ENCODE data around the gene SCFD2. TPM values are rescaled to one million over a fixed set of nuclear protein-coding genes. Genes with fewer than 3 reads are reported as not detected.

SCFD2 gene
- total RNA-seq, 1 donor from 2014 or later: 15.8 TPM

DNA sequence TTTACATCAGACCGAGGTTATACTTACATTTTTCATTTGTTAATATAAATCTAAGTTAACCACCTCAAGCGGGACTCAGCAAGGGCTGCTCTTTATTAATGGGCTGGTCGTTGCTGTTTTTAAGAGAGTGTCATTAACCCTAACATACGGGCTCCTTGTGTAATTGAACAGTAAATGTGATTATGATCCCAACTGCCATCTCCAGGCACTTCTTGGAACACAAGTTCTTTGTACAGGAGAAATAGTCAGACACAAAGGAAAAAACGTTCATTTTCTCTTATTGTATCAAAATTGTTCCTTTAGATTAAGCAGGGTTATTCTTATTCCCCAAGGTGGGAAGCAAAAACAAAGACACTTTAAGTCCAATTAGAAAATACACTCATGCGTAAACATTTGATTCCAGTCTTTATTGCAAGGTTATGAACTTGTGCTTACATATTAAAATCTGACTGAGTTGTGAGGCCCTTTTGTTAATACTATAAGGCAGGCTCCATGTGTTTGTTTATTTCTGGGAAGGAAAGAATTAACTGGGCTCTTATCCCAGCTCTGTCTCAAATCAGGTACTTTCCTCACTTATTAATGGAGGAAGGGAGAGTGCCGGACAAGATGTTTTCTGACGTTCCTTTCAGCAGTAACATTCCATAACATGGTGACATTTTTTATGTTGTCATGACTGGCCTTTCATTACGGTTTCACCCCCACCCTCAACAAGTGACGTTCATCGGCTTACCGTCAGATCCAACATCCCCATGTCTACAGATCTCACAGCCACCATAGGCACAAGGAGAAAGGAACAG is 407.8 kb downstream of the SCFD2 start:
- DNase-seq (ENCODE audit: low spot score): no peak

DNA sequence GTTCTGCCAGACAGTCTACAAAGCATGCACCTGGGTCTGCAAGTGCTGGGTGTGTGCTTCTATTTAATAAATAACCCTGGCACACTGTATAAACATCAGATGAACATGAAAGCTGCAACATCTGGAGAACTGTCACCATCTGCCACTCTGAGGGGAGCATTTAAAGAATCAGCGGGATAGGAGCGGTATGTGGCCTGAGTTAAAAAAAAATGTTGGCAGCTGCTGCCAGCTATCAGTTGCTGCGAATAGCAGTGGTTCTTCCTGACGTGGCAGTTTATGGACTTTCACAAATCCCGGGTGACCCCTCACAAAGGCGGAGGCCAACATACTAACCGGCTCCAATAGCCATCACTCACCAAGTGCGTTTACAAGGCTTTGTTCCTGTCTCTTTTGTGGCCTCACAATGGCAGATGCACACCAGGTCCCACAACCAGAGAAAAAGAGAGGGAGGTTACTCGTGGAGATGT is 408.6 kb downstream of the SCFD2 start:
- DNase-seq (ENCODE audit: low spot score): no peak

DNA sequence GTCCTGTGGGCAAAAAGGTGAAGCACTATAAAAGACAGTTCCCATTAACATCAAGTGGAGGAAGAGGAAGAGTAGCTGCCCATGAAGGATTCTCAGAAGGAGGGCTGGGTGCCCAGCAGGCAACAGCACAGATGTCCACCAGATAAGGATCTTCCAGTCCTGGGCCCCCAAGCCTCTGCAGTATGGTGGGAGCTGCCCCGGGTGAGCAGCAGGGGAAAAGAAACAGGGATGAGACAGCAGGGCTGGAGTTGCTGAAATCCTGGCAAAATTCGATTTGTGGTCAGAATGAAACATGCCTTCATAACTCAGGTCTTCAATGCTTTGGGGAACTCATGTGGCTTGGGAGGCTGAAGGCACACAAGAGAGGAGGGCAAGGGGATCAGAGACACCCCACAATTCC is 409.2 kb downstream of the SCFD2 start:
- DNase-seq (ENCODE audit: low spot score): no peak

DNA sequence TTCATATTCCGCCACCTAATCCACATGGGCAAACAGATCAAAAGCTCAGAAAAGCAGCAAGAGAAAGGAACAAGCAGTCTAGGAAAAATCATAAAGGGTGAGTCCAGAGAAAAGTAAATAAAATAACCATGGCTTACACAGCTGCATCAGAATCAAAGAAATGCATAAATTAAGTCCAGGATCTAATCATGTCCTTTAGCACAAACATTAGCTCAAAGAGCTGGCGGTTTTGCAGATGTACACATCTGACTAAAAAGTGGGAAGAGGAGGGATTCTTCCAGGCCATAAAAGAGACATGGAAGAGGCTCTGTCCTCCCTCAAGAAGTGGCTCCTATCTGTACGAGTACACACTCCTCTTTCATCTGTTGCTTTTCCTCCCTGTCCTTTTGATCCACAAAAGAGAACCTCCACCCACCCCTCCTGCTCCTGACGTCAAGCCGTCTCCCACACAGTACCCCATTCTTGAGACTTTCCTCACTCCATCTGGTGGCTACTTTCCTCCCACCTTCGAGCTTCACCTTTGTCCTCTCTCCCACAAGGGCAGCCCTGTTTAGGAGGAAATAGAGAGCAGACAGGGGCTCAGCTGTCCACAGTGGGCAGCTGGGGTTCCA is 411.2 kb downstream of the SCFD2 start:
- DNase-seq (ENCODE audit: low spot score): no peak

DNA sequence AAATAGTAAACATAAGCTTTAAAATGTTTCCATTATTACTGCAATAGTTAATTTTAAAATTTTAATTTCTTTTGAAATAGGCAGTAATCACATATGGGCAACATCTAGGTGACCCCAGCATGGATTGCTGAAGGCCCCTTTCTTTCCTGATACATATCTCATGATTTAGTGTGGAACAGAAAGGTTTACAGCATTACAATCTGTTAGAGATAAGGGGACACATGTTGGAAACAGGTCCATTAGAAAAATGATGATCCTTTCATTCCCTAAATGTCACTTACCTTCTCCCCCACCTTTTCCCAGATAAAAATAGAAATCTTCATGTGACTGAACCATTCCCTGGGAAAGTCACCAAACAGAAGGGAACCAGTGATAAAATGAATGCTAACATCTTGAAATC is 413.3 kb downstream of the SCFD2 start:
- no peak for DNase-seq (ENCODE audit: low spot score)

DNA sequence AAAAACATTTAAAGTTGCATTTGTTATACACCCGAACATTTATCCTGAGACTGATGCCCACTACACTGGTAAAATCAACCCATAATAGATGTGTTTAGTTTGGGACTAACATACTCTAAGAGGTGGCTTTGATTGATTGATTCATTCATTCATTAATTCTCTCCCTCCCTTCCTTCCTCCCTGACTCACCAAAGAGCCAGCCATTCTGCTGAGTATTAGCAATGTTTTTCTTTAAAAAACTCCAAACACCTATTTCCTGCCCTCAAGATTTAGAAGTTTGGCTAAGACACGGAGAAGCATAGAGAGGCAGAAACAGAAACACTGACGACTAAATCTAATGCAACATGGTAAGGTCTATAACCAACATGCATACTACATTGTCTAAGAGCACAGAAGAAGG is 414.8 kb downstream of the SCFD2 start:
- DNase-seq (ENCODE audit: low spot score): no peak

DNA sequence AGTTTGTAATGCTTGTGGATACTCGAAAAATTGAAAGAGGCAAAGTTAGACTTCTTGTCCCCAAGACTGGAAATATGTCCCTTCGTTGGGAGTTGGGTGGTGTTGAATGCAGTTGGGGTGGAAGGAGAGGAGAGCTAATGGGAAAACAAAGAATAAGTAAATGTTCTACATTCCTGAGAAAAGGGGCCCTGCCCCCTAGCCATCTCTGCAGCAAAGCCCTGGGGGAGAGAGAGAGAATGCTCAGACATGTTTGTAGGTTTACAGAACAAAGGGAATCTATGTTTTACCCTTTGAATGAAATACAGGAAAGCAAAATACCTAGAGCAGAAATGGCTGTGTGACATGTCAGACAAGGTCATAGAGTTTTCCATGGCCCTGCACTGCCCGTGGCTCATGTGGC is 415.6 kb downstream of the SCFD2 start:
- no peak for DNase-seq (ENCODE audit: low spot score)

DNA sequence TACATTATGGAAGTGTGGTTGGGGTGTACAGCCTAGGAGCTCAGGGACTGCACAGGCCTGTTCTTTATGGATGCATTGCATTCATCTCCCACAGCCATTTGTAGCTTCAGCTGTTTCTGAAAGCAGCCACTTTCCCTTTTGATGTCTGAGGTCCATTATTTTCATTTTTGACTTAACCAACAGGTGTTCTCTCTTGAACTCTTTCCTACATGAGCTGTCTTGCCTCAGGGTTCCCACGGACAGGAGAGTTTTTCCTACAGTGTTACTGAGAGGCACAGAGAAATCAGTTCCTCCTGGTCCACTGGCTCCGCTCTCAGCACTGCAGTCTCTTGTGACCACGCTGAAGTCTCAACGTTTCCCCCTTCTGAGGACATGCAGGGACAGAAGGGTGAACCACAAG is 416.5 kb downstream of the SCFD2 start:
- DNase-seq (ENCODE audit: low spot score): no peak

DNA sequence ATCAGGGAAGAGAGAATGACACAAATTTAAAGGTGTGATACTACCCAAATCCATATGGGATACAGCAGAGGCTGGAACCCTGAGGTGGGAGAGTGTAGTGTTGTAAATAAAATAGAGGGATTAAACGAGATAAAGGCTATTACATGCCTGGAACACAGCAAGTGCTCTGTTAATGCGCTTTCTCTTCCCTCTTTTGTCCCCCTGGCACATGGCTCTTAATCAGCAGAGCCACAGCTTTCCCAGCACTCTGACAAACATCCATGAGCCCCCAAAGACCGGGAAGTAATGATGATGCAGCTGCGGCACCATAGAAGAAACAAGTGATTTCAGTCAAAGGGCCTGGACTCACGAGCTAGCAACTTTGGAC is 417.8 kb downstream of the SCFD2 start:
- no peak for DNase-seq (ENCODE audit: low spot score)

DNA sequence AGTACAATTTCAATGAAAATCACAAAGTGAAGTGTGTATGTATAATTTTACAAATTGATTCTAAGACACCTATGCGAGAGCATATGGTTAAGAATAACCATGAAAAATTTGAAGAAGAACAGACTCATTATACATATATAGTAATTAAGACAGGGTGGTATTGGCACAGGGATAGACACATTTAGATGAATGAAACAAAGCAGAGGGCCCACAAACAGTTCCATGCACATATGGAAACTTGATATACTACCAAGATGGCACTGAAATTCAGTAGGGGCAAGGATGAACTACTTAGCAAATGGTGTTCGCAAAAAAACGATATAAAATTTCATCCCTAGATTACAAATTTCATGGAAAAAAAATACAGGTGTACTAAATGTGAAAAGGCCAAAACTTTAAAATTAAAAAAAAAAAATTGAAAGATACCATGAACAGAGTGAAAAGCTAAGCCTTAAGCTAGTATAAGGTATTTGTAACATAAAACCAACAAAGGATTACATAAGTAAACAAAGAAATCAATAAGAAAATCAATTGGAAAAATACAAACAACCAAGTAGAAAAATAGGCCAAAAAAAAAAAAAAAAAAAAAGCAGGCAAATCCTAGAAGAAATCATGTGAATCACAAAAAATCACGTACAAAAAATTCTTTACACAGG is 418.3 kb downstream of the SCFD2 start:
- DNase-seq (ENCODE audit: low spot score): no peak

DNA sequence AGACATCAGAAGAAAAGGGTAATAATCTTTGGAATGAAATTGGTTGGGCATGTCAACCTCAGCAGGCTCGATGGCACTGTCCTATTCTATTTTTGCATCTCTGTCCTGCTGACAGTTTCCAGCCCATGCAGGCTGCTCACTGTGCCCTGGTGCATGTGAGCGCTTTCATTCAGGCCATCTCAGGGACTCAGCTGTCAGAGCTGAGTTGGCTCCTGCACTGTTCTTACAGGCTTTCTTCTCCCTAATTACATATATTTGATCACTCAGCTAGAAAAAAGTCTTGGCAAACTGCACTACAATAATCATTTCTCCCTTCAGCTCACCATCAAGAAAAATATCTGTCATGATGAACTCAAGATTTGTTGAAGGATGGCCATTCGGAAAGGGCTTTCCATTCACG is 419.0 kb downstream of the SCFD2 start:
- DNase-seq (ENCODE audit: low spot score): no peak

DNA sequence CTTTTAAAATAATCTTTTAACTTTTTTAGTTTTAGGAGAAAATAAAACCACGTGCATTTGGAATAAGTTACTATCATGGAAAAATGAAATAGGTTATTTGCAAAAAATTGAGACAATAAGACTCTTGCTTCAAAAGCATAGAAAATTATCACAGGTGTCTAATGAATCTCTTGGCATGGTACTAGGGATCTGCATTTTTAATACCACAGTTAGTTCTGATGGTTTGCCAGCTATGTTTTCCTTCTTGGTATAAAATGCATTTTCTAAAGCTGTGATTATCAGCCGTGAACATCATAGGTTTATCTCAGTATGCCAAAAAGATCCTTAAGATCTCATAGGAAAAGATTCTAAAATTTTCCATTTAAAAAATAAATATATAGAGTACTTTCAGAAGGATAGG is 419.9 kb downstream of the SCFD2 start:
- no peak for DNase-seq (ENCODE audit: low spot score)

DNA sequence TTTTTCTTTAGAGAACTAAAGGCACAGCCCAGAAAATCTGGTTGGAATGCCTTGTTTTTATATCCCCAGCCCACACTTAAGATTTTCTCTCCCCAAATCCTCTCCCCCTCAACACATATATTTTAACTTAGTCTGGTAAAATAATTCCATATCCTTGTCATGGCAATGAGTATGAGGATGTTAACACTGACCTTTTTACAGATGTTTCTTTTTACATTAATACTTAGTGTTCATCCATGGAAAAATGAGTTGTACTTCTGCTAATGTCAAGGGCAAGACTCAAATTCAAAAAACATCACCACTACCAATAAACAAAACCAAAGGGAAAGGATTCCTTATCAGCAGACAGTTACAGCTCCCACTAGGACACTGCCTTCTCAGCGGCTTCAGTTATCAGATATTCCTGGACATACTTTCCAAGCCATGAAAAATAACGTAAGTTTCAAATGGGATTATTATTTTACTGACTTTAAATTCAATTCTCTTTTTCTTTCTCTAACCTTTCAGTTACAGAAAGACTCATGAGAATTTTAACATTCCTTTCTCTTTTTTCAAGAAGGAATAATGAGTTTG is 420.4 kb downstream of the SCFD2 start:
- DNase-seq (ENCODE audit: low spot score): no peak

DNA sequence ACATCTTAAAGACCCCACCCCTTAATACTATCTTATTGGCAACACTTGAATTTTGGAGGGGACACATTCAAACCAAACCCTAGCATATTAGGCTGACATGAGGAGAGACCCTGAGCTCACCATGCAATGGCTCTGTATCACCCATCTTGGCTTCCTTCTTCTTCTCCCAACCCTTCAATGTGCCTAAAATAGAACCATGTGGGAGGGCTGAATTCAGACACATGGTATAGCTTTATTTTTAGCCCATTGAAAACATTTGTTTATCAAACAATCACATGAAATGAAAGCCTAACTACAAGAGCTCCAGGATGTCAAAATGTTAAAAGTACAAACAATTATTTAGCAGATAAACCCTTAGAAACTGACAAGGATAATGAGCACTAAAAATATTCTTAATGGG is 422.2 kb downstream of the SCFD2 start:
- DNase-seq (ENCODE audit: low spot score): no peak

DNA sequence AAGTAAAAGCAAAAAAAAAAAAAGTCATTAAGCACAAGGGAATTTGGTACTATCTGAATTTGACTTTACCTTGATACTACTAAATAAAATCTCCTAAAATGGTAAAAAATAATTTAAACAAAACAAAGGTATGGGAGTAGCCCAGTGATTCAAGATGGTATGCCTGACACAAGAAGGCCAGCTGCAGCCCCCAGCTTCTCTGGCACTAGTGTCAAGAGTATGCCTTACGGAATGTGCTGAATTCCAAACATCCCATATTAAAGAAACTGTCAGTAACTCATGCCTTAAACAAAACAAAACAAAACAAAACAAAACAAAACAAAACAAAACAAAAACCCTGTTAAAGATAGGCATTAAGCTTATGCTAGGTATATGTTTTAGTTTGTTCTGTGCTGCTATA is 422.9 kb downstream of the SCFD2 start:
- DNase-seq (ENCODE audit: low spot score): no peak

DNA sequence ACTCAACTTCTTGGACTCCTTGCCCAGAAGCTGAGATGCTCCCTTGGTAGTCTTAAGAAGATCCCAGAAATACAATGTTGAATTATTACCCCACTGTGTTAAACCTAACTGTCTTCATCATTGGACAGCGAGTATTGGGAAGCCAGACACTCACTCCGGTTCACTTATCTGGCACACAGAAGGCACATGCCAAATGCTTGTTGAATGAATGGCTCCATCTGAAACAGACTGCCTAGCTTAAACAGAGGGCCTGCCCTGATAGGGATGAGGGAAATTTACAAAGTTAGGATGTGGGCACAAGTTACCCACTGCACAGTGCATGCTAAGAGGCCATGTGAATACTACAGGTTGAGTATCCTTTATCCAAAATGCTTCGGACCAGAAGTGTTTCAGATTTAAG is 424.4 kb downstream of the SCFD2 start:
- DNase-seq (ENCODE audit: low spot score): no peak

DNA sequence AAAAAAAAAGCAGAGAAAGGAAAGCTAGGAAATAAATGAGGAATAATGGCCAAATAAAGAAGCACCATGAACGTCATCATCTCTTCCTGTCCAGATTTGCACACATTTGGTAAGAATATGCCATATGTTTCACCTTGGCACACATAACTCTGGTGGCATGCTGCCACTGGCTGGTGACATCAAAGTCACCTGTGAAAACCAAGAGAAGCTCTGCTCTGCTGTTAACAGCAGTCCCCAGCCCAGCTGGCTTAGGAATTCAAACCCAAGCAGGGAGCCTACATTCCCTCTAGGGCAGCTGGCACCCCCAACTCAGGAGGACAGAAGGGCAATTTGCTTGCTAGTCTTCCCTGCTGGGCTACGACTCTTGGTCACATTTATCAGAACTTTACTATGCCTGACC is 426.1 kb downstream of the SCFD2 start:
- no peak for DNase-seq (ENCODE audit: low spot score)

DNA sequence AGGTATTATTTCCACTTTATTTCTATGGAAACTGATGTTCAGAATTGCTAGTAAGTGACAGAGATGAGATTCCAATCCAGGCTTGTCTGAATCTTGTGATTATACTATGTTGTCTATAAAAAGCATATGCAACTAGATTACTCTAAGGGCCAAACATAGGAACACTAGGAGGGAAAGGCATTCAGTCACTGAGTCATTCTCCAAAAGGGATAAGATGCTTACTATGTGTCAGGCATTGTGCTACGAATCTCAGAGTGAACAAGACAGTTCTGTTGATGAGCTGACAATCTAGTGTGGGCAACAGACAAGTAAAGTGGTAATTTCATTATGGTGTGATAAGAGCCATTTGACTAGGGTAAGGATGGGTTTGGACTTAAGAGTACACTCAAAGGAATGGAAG is 426.5 kb downstream of the SCFD2 start:
- DNase-seq (ENCODE audit: low spot score): no peak

DNA sequence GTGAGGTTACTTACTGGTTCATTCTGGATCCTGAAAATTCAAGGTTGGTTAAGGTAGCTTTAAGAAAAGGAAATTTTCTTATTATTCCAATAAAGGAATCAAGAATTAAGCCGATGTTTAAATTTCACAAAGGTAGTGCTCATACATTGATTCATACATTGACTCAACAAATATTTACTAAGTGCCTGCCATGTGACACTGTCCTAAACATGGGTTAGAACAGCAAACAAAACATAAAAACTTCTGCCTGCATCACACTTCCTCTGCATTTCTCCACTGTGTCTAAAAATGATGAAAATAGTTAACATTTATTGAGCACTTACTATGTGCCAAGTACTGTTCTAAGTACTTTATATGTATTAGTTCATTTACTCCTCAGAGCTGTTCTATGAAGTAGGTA is 428.0 kb downstream of the SCFD2 start:
- DNase-seq (ENCODE audit: low spot score): no peak

DNA sequence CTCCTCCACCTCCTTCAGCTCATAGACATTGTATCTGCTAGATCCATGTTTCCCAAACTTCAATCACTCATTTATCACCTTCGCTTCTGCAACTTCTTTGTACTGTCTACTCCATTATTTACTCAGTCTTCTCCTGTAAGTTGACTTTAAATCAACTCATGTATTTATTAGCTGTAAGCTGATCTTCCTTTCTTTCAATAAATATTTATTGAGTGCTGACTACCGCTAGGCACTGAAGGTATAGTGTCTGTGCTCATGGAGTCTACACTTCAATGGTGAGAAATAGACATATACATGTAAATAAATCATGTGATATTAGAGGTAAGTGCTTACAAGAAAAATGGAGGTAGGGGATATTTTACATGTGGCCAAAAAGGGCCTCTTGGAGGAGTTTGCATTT is 429.1 kb downstream of the SCFD2 start:
- DNase-seq (ENCODE audit: low spot score): no peak

DNA sequence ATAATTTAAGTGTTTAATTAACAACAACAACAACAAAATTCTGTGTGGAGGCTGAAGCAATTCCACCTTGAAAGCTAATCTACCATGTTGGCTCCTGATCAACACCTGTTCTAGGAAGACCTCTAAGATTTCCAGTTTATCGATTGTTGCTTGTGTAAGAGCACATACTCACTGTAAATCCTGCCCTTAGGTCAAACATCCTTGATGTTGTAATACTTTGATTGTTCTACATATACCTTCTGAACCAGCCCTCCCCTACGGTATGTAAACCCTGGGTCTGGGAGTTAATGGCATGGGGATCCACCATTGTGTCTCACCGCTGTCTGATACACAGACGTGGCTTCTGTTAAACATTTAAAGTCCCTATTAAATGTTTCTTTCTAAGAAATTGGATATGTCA is 430.5 kb downstream of the SCFD2 start:
- DNase-seq (ENCODE audit: low spot score): no peak

DNA sequence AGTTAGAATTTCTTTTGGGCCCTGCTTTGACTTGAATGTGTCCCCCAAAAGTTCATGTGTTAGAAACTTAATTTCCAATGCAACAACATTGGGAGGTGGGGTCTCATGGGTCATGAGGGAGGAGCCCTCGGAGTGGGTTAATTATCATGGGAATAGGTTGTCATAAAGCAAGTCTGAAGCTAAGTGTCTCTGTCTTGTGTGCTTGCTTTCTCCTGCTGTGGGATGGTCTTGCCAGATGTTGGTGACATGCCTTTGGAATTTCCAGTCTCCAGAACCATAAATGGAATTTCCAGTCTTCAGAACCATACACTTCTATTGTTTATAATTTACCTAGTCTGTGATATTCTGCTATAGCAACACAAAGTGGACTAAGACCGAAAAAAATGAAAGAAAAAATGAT is 432.1 kb downstream of the SCFD2 start:
- DNase-seq (ENCODE audit: low spot score): no peak
